ENCODE data around the gene AKAIN1.

The AKAIN1 gene

DNA sequence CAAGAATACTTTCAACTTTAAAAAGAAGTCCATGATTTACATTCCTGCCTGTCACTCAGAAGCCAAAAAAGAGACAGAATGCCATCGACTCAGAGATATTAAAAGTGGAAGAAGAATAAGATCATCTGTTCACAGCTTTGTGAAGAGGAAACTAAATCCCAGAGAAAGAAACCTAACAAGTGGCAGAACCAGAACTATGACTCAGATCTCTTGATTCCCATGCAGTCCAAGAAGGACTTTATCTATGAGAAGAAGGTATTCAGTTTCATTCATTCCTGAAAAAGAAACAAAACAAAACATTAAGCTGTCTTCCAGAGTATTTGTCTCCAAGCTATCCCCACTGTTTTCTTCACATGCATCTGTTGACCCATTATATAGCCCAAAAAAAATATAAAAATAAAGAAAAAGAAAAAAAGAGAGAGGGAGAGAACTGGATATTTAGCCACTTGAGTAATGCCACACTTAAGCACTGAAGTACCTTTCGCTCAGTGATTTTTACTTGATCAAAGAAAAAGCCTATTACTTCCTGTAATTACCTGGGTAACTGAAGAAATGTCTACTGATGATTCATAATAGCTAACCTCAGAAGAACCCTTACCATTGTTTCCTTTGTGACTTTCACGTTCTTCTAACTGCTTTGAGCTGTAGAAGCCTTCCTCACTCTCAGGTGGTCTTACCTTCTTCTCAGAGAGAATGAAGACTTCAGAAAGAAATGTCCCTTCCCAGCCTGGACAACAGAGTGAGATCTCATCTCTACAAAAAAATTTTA, 17.7 kb upstream of the AKAIN1 start:
- DNase-seq (ENCODE audit: low read depth): no peak
- TF ChIP-seq, protein P1, sequence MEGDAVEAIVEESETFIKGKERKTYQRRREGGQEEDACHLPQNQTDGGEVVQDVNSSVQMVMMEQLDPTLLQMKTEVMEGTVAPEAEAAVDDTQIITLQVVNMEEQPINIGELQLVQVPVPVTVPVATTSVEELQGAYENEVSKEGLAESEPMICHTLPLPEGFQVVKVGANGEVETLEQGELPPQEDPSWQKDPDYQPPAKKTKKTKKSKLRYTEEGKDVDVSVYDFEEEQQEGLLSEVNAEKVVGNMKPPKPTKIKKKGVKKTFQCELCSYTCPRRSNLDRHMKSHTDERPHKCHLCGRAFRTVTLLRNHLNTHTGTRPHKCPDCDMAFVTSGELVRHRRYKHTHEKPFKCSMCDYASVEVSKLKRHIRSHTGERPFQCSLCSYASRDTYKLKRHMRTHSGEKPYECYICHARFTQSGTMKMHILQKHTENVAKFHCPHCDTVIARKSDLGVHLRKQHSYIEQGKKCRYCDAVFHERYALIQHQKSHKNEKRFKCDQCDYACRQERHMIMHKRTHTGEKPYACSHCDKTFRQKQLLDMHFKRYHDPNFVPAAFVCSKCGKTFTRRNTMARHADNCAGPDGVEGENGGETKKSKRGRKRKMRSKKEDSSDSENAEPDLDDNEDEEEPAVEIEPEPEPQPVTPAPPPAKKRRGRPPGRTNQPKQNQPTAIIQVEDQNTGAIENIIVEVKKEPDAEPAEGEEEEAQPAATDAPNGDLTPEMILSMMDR (IDR thresholded peaks at IDR 0.05; ENCODE audit: low read depth, low read length, missing control alignments): no peak
- in situ Hi-C loops (cut with HindIII; ENCODE audit: low sequenced_read_pairs): no loop called here
- no peak overlapping the region for H3K4me3 ChIP-seq (ENCODE audit: low read depth, low read length)

DNA sequence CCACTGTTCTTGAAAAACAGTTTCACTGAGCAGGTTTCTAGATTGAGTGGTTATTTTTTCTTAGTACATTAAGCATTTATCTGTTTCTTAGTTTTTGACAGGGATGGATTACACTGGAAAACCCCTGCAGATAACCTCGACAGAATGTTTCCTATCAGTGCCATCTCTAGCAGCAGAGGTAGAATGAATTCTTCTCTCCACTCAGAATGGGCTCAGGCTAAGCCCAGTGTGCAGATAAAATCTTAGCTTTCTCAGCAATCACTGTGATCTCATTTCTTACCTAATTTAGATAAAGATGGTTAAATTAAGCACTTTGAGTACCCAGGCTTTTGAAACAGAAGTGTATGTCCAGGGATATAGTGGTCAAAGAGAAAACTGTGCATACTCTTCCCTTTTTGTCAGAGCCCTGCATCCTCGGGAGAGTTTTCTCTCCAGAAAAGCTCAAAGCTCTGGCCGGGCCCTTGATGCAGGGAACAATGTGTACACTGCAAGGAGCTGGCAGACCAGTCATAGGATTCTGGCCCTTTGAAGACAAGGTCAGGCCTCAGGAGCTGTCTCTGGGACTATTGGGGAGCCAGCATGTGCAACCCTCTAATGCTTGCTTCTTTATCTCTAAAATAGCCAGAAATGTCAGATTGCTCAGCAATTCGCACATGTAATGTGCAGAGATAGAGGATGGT, 10.6 kb upstream of the AKAIN1 start:
- DNase-seq (ENCODE audit: low read depth): no peak
- in situ Hi-C loops (cut with HindIII; ENCODE audit: low sequenced_read_pairs): no loop called here
- TF ChIP-seq, protein P1 (IDR thresholded peaks at IDR 0.05; ENCODE audit: low read depth, low read length, missing control alignments): no peak
- no peak overlapping the region for H3K4me3 ChIP-seq (ENCODE audit: low read depth, low read length)

DNA sequence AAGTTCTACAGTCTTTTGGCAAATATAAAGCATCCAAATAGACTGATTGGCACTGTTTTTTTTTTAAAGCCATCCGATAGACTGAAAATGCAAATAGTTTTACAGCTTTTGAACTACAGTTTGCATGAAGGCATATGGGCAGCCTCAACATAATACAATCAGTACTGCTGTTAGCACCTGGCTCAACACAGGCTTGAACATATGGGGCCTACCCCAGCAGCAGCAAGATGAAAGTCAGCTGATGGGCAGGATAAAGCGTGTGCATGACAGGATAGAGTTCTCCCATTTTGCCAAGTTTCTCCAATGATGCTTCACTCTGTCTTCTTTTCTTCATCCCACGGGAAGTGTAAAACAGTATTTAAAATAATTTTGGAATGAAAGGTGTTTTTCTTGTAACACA, 1.3 kb upstream of the AKAIN1 start:
- H3K4me3 ChIP-seq (ENCODE audit: low read depth, low read length): no peak overlapping the region
- in situ Hi-C loops (cut with HindIII; ENCODE audit: low sequenced_read_pairs): no loop called here
- TF ChIP-seq, protein P1 (IDR thresholded peaks at IDR 0.05; ENCODE audit: low read depth, low read length, missing control alignments): no peak
- DNase-seq (ENCODE audit: low read depth): no peak

DNA sequence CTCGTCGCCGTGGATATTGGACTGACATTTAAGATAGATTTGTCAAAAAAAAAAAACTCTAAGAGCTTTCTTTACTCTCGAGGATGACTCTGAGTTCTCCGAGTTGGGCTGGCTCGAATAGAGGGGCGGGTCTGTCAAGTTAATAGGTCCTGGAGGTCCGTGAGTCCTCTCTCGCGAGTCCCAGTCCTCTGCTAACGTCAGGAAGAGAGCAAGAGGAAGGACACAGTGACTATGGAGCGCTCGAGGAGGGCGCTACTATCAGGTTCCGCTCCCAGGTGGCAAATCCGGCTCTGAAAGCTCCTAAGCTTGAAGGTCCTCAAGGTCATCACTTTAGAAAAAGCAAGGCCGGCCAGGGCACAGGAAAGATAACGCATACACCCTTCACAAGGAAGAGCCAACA, 404 bp upstream of the AKAIN1 start:
- TF ChIP-seq, protein P1 (IDR thresholded peaks at IDR 0.05; ENCODE audit: low read depth, low read length, missing control alignments): no peak
- no peak for DNase-seq (ENCODE audit: low read depth)
- in situ Hi-C loops (cut with HindIII; ENCODE audit: low sequenced_read_pairs): no loop called here
- H3K4me3 ChIP-seq (ENCODE audit: low read depth, low read length): no peak overlapping the region

DNA sequence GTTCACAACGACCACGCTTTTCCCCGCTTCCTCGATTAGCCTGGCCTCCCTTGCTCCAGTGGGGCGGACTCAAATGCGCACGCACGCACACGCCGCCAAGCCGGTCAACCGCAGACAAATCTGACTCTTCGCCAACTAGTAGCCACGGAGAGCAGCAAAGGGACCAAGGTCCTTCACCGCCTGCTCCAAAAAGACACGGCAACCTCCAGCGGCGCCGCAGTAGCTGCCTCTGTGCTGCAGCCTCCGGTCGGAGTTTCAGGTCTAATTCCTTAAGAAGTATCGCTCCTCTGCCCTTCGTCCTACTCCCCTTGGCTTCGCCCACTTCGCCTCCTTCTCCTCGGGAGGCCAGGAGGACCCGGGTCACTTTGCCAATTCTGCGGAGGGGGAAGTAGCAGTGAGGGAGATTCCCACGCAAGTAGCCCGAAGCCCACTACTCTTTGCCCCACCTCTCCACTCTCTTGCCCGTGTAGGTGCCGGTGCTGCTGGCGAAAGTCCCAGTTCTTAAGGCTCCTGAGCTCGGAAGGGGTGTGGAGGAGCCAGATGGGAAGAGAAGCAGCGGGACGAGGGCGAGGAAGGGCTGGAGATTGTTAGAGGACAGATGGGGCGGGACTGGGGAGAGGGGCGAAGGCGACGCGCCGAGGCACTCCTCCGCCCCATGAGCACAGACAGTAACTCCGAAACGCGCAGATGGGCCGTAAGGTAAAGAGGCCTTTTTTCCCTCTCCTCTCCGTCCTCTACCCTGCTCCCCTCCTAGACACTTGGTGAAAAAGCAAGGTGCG, 615 bp downstream of the AKAIN1 start:
- in situ Hi-C loops (cut with HindIII; ENCODE audit: low sequenced_read_pairs): no loop called here
- TF ChIP-seq, protein P1 (IDR thresholded peaks at IDR 0.05; ENCODE audit: low read depth, low read length, missing control alignments): no peak
- no peak overlapping the region for H3K4me3 ChIP-seq (ENCODE audit: low read depth, low read length)
- no peak for DNase-seq (ENCODE audit: low read depth)

DNA sequence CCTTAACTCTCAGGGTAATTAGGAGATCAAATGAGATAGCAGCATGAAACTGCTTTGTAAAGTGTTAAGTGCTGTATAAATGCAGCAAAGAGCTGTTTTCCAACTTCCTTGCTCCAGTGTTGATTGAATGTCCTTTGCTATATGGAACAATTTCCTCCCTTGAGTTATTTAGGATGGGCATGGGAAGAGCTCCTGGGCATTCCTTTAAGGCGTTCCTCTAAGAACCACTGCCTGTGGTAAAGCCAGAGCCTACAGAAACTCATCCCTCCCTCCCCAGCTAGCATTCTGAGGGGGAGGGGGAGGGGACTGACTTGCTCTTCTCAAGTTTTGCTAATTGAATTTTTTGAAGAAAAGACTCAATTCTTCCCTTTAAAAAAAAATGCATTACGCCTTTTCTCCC, 1.4 kb downstream of the AKAIN1 start:
- H3K4me3 ChIP-seq (ENCODE audit: low read depth, low read length): no peak overlapping the region
- TF ChIP-seq, protein P1 (IDR thresholded peaks at IDR 0.05; ENCODE audit: low read depth, low read length, missing control alignments): no peak
- no peak for DNase-seq (ENCODE audit: low read depth)
- in situ Hi-C loops (cut with HindIII; ENCODE audit: low sequenced_read_pairs): no loop called here

Measured in astrocyte of the cerebellum (primary cell).